ENCODE measurements around the gene ZEB2.

The ZEB2 gene

GRCh38 chr2:144389930-144390311, 130.0 kb downstream of the ZEB2 start:
- no peak overlapping the region for H3K4me2 ChIP-seq (ENCODE audit: low read length)
- H3K79me2 ChIP-seq (ENCODE audit: insufficient read depth, low read length): no peaks in the 10 kb centered on the region
- H3K36me3 ChIP-seq (ENCODE audit: insufficient read depth, low read length): peaks cover 53% of the 10 kb centered on the region
- no peaks in the 10 kb centered on the region for H3K27me3 ChIP-seq (ENCODE audit: insufficient read depth, low read length)
- no peaks in the 10 kb centered on the region for H3F3A ChIP-seq (ENCODE audit: insufficient read depth, low read length)
- no peak for TF ChIP-seq EZH2 (IDR thresholded peaks at IDR 0.05; ENCODE audit: borderline replicate concordance, low read length)
- no peak for TF ChIP-seq CTCF (IDR thresholded peaks at IDR 0.05; ENCODE audit: low read length)
- H3K4me1 ChIP-seq (ENCODE audit: insufficient read depth, low read length, severe bottlenecking): no peaks in the 10 kb centered on the region
- no peak overlapping the region for H3K9ac ChIP-seq (ENCODE audit: low read length)
- H4K20me1 ChIP-seq (ENCODE audit: insufficient read depth, low read length): no peaks in the 10 kb centered on the region
- no peaks in the 10 kb centered on the region for H3K9me2 ChIP-seq (ENCODE audit: low read depth, low read length)
- no peak overlapping the region for H3K4me3 ChIP-seq (ENCODE audit: low read depth, low read length, poor library complexity, severe bottlenecking)
- H2AFZ ChIP-seq (ENCODE audit: low read length): no peak overlapping the region
- no peak overlapping the region for H3K27ac ChIP-seq (ENCODE audit: low read depth, low read length, poor library complexity, severe bottlenecking)
- no peaks in the 10 kb centered on the region for H3K9me3 ChIP-seq (ENCODE audit: low read length)

DNA sequence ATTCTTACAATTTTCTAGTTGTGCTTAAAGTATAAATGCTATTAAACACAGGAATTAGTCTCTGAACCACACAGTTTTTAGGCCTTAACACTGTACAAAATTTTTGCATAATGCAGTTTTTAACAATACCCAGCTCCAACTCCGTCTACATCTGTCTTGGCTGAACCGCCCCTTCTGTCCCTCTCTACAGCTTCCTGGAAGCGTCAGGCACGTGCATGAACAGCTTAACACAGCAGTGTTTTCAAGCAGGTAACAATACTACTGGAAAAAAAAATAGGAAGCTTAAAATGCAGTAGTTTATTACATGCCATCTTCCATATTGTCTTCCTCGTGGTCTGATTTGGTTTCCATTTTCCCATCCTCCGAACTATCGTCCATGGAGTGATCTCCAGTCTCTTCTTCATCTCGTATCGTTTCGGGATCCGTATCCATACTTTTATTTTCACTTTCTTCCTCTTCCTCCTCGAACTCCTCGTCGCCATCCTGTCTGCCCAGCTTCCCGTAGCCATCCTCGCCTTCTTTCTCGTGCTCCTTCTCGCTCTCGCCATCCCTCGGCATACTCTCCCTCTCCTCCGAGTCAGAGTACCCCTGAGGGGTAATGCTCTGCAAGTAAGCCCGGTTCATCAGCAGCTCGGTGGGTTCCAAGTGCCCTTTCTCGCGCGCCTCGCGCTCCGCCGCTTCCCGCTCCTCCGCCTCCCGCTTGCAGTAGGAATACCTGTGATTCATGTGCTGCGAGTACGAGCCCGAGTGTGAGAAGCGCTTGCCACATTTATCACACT, 130.6 kb downstream of the ZEB2 start:
- H2AFZ ChIP-seq (ENCODE audit: low read length): no peak overlapping the region
- H3K27me3 ChIP-seq (ENCODE audit: insufficient read depth, low read length): no peaks in the 10 kb centered on the region
- H4K20me1 ChIP-seq (ENCODE audit: insufficient read depth, low read length): no peaks in the 10 kb centered on the region
- TF ChIP-seq CTCF (IDR thresholded peaks at IDR 0.05; ENCODE audit: low read length) (no peak), EZH2 (IDR thresholded peaks at IDR 0.05; ENCODE audit: borderline replicate concordance, low read length) (no peak)
- H3K9ac ChIP-seq (ENCODE audit: low read length): no peak overlapping the region
- no peaks in the 10 kb centered on the region for H3K79me2 ChIP-seq (ENCODE audit: insufficient read depth, low read length)
- H3K4me1 ChIP-seq (ENCODE audit: insufficient read depth, low read length, severe bottlenecking): no peaks in the 10 kb centered on the region
- H3F3A ChIP-seq (ENCODE audit: insufficient read depth, low read length): no peaks in the 10 kb centered on the region
- peaks cover 48% of the 10 kb centered on the region for H3K36me3 ChIP-seq (ENCODE audit: insufficient read depth, low read length)
- H3K9me2 ChIP-seq (ENCODE audit: low read depth, low read length): no peaks in the 10 kb centered on the region
- no peak overlapping the region for H3K4me3 ChIP-seq (ENCODE audit: low read depth, low read length, poor library complexity, severe bottlenecking)
- no peak overlapping the region for H3K4me2 ChIP-seq (ENCODE audit: low read length)
- no peaks in the 10 kb centered on the region for H3K9me3 ChIP-seq (ENCODE audit: low read length)
- no peak overlapping the region for H3K27ac ChIP-seq (ENCODE audit: low read depth, low read length, poor library complexity, severe bottlenecking)

GRCh38 chr2:144385381-144385780, 134.5 kb downstream of the ZEB2 start:
- peaks cover 16% of the 10 kb centered on the region for H3K36me3 ChIP-seq (ENCODE audit: insufficient read depth, low read length)
- no peaks in the 10 kb centered on the region for H3K9me3 ChIP-seq (ENCODE audit: low read length)
- H4K20me1 ChIP-seq (ENCODE audit: insufficient read depth, low read length): no peaks in the 10 kb centered on the region
- TF ChIP-seq EZH2 (IDR thresholded peaks at IDR 0.05; ENCODE audit: borderline replicate concordance, low read length) (no peak), CTCF (IDR thresholded peaks at IDR 0.05; ENCODE audit: low read length) (no peak)
- H3K4me1 ChIP-seq (ENCODE audit: insufficient read depth, low read length, severe bottlenecking): peaks cover 18% of the 10 kb centered on the region
- no peak overlapping the region for H3K27ac ChIP-seq (ENCODE audit: low read depth, low read length, poor library complexity, severe bottlenecking)
- H3K79me2 ChIP-seq (ENCODE audit: insufficient read depth, low read length): no peaks in the 10 kb centered on the region
- H3K27me3 ChIP-seq (ENCODE audit: insufficient read depth, low read length): no peaks in the 10 kb centered on the region
- H3K4me3 ChIP-seq (ENCODE audit: low read depth, low read length, poor library complexity, severe bottlenecking): no peak overlapping the region
- H3K4me2 ChIP-seq (ENCODE audit: low read length): no peak overlapping the region
- no peaks in the 10 kb centered on the region for H3F3A ChIP-seq (ENCODE audit: insufficient read depth, low read length)
- H2AFZ ChIP-seq (ENCODE audit: low read length): no peak overlapping the region
- H3K9me2 ChIP-seq (ENCODE audit: low read depth, low read length): no peaks in the 10 kb centered on the region
- H3K9ac ChIP-seq (ENCODE audit: low read length): no peak overlapping the region
